GM18505 (cell line): ENCODE results near the gene NCCRP1.
"Not testable (repeated sequence)": the region's sequence is repeated elsewhere in the genome, so short reads cannot be mapped to it uniquely, and the experiment has no call there.

ENCODE experiments used
- ATAC-seq: cut with Tn5 transposase; IDR thresholded peaks from one replicate; pipeline ENCODE4 v1.9.1; 2021; ENCODE audit not compliant: unreplicated experiment
- POLR2A ChIP-seq: IDR thresholded peaks from 4 replicates; pipeline ENCODE4 v1.6.1; 2011; ENCODE audit warnings: borderline replicate concordance; ENCODE audit not compliant: insufficient read depth, insufficient read length; ENCODE audit errors: extremely low read depth

The NCCRP1 gene

GRCh38 chr19:39212375-39212742 lies 15.6 kb downstream of the NCCRP1 start:
- ATAC-seq: no peak
- no peak for TF ChIP-seq POLR2A

DNA sequence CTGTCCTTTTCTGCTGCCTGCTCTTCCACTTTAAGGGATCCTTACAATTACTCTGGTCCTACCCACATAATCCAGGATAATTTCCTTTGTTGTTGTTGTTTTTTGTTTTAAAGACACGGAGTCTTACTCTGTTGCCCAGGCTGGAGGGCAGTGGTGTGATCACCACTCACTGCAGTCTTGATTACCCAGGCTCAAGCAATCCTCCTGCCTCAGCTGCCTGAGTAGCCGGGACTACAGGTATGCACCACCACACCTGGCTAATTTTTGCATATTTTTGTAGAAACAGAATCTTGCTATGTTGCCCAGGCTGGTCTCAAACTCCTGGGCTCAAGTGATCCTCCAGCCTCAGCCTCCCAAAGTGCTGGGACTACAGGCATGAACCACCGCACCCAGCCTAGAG lies 18.6 kb downstream of the NCCRP1 start:
- not testable (repeated sequence) for ATAC-seq

DNA sequence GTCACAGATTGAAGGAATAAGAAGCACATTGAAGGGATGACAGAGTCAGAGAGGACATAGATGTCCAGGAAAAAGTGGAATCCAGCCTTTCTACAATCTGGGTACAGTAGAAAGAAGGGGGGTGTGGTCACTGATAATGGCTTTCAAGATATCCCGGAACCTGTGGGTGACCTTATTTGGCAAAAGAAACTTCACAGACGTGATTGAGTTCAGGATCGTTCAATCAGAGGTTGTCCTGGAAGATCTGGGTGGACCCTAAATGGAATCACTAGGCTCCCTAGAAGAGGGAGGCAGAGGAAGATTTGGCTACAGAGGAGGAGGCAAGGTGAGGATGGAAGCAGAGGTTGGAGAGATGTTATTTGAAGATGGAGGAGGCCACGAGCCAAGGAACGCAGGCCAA lies 20.3 kb downstream of the NCCRP1 start:
- ATAC-seq: no peak
- TF ChIP-seq POLR2A: no peak

DNA sequence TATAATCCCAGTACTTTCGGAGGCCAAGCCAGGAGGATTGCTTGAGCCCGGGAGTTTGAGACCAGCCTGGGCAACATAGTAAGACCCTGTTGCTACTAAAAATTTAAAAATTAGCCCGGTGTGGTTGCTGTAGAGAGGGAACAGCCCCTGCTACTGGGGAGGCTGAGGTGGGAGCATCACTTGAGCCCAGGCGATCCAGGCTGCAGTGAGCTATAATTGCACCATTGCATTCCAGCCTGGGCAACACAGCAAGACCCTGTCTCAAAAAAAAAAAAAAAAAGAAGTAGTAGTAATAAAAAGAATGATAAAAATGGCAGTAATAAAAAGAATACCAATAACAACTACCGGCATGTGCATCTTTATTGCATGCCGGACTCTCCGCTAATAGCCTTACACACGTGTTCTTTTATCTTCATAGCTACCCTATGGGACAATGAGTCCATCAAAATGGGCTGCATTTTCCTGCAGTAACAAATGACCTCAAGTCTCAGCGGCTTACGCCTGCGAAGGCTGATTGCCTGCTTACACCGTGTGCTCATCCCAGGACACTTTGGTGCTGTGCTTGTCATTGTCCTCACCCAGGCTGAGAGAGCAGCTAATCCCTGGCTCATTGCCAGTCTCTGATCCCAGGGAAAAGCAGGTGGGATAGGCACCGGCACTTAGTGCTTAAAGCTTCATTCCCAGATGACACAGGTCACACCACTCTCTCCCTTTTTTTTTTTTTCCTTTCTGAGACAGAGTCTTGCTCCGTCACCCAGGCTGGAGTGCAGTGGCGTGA lies 21.7 kb downstream of the NCCRP1 start:
- no peak for TF ChIP-seq POLR2A
- no peak for ATAC-seq

- ATAC-seq: not testable (repeated sequence)
These were observed 22.3 kb downstream of the NCCRP1 start for GRCh38 chr19:39219108-39219507.

DNA sequence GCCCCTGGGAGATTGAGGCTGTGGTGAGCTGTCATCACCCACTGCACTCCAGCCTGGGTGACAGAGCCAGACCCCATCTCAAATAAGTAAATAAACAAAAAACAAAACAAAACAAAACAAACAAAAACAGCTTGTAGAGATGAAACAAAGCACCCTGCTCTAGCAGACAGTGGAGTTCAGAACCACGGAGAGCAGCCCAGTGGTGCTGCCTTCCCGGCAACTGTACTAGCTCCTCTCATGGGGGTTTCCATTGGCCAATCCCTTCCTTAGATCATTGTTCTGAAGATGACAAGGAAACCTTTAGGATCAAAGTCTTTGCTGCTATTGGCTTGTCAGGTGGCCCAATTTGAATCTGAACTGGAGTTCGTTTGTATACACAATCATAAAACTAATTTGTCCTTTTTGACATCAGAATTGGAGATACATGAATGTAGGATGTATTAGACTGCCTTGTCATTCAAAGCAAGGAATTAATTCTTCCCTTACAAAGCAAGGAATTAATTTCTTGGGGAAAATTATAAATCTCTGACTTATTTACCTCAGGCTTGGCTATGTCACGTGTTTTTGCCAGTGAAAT lies 27.0 kb downstream of the NCCRP1 start:
- ATAC-seq: no peak
- no peak for TF ChIP-seq POLR2A

DNA sequence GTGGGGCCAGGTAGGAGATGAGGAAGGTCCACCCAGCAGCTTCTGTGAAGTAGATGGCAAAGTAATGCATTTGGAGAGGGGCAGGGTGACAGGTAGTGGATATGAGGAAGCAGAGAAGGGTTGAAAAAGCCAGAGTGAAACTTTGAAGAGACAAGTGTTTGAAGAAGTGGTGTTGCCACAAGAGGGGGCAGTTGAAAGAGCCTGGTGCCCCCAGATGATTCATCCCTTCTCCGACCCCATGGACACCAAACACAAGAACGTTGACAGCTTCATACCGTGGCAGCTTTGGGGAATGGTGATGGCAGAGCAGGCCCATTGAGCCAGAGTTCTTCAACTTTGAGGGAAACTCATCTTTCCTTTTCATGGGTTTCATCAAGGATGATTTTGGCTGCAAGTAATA lies 28.1 kb downstream of the NCCRP1 start:
- TF ChIP-seq POLR2A: no peak

DNA sequence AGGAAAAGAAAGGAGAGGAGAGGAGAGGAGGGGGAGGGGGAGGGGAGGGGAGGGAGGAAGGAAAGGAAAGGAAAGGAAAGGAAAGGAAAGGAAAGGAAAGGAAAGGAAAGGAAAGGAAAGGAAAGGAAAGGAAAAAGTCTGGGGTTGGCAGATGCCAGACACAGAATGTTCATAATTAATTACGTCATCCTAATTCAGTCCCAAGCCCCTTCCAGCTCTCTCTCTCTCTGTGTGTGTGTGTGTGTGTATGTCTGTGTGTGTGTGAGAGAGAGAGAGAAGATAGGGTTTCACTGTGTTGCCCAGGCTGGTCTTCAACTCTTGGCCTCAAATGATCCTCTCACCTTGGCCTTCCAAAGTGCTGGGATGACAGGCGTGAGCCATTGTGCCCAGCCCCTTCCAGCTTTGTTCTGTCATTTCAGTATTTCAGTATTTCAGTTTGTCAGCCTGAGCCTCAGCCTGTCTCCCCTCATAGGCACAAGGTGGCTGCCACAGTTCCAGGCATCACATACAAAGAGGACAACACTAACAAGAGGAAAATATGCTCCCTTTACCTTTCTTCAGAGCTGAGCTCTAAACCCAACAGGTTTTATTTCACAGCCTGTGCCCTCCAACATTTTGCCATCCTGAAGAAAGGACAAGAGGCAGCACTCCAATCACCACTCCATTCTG lies 33.5 kb downstream of the NCCRP1 start:
- TF ChIP-seq POLR2A: no peak
- no peak for ATAC-seq

More for the DNA sequence above, 28.1 kb downstream of the NCCRP1 start:
- ATAC-seq: no peak

DNA sequence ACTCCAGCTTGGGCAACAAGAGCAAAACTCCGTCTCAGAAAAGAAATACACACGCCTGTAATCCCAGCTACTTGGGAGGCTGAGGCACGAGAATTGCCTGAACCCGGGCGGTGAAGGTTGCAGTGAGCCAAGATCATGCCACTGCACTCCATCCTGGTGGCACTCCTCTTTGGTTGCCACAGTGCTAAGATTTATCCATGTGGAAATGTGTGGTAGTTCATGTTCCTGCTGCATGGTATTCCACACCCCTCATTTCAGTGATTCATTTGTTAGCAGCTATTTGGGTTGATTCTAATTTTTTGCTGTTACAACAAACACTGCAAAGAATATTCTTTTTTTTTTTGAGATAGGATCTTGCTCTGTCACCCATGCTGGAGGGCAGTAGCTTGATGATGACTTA lies 35.9 kb downstream of the NCCRP1 start:
- TF ChIP-seq POLR2A: no peak
- ATAC-seq: no peak

GRCh38 chr19:39236527-39236926 lies 39.8 kb downstream of the NCCRP1 start:
- ATAC-seq: no peak
- no peak for TF ChIP-seq POLR2A

GRCh38 chr19:39237200-39238184 lies 40.7 kb downstream of the NCCRP1 start:
- ATAC-seq: peak; percentile 44

GRCh38 chr19:39238209-39238608 lies 41.4 kb downstream of the NCCRP1 start:
- no peak for TF ChIP-seq POLR2A
- no peak for ATAC-seq

More at GRCh38 chr19:39237200-39238184, 40.7 kb downstream of the NCCRP1 start:
- TF ChIP-seq POLR2A: peak; percentile 47

DNA sequence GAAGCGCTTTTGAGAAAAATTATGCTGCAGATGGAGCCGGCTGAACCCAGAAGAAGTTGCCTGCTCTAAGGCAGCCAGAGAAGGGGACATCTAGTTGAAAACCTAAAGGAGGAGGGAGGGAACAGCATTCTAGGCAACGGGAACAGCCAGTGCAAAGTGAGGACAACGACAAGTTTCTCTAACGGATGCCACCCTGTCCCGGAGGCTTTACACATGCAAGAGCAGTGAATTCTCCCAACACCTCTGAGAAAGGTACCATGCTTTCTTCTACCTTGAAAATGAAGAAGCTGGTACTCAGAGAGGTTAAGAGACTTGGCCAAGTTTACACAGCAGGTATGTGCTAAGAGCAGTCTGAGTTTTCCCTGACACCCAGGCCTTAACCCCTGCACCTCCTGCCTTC lies 42.2 kb downstream of the NCCRP1 start:
- TF ChIP-seq POLR2A: no peak
- ATAC-seq: no peak

- ATAC-seq: no peak
- no peak for TF ChIP-seq POLR2A
These were observed 43.7 kb downstream of the NCCRP1 start for GRCh38 chr19:39240421-39240820.

DNA sequence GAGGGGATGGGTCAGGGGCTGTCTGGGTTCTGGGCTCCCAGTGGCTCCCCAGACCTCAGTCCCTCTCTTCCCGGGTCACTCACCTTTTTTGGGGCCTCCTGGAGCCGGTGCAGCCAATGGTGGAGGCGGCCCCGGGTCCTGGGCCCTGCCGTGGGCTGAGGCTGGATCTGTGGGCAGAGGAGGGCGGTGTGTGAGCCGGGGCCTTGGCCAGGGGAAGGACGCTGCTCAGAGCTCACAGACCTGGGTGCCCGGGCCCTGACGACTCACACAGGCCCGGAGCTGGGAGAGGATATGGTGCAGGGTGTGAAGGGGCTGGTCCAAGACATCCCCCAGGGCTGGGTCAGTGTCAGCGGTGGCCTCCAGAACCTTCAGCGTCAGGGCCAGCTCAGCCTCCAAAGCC lies 47.0 kb downstream of the NCCRP1 start:
- ATAC-seq: not testable (repeated sequence)

DNA sequence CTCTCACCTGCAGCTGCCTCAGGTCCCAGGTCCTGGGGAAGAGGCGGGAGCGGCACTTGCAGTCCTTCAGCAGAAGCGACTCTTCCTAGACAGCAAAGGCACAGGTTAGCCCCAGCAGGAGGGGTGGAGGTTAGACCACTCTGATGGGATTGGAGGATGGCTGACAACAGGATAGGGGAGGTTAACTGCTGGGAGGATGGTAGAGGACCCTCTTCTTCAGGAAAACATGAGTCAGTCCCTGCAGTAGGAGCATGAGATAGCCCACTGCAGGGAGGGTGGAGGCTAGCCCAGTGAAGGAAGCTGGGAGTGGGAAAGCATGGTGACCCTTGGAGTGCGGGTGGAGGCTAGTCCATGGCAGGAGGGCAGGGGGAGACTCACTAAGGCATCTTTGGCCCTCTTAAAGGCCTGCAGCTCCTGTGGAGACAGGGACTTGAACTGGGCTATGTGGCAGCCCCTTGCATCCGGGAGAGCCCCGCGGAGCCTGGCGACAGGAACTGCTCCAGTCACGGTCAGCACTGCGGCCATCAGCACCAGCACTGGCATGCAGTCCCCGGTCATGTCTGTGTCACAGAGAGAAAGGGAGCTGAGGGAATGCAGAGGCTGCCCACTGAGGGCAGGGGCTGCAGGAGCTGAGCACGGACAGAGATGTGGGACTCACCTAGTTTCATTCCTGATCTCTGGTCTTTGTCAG lies 47.8 kb downstream of the NCCRP1 start, which contains the start of gene IFNL3:
Gene IFNL3, minus strand, starts transcription at position 597 of the 691 bp plus-strand sequence. Its CDS starts 39 bp downstream, at position 558.
- ATAC-seq: not testable (repeated sequence)

DNA sequence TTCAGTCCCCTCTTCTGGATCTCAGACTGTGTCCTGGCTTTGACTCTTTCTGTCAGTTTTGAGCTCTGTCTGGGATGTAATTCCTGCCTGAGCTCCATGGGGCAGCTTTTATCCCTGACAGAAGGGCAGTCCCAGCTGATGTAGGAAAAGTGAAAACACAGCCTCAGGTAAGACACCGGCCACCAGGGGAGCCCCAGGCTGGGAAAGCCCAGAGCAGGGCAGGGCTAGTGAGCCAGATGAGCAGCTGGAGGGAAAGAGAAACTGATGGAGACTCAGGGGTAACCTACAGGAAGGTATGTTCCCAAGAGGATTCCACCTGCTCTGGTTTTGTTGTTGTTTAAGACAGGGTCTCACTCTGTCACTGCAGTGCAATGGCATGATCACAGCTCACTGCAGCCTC lies 48.4 kb downstream of the NCCRP1 start:
- not testable (repeated sequence) for ATAC-seq
